Forelimb muscle (tissue), 1 donor: Measurements from ENCODE around the gene TUBA3D. TPM values are rescaled to one million over a fixed set of nuclear protein-coding genes. Genes with fewer than 3 reads are reported as not detected.

Source experiments
- polyA plus RNA-seq: library from polyadenylated mRNA; unstranded; fragments of 120-200 nt; gene quantifications from one replicate; pipeline ENCODE4 v1.2.1, GENCODE V29; 2013; ENCODE audit not compliant: insufficient read length

The TUBA3D gene
- polyA plus RNA-seq, 1 donor: 0.72 TPM

Other genes starting within 250 kb of the TUBA3D start
- gene RAB6D, start 112.0 kb upstream of the TUBA3D start, polyA plus RNA-seq: 1.2 TPM
- gene MZT2A, start 16.3 kb downstream of the TUBA3D start, polyA plus RNA-seq: 49.9 TPM
- 1.8 TPM for gene CCDC74A, start 51.8 kb downstream of the TUBA3D start, polyA plus RNA-seq